NCI-H1436 (cell line): Measurements from ENCODE around the gene JAKMIP2.
"Not testable (repeated sequence)": the region's sequence is repeated elsewhere in the genome, so short reads cannot be mapped to it uniquely, and the experiment has no call there.

Source experiments
- DNase-seq: peaks from one replicate; lab custom pipeline; 2025; lab: John Stamatoyannopoulos, UW

The JAKMIP2 gene

GRCh38 chr5:147782110-147783028 lies at the start of gene JAKMIP2:
TSS of gene JAKMIP2 (minus strand) at chr5:147782728. CDS start at chr5:147671806, 110,922 bp downstream.
- peak; percentile 98 for DNase-seq

- no peak for DNase-seq
These were observed 48.9 kb upstream of the JAKMIP2 start, which contains the start of gene SPINK1 for GRCh38 chr5:147831465-147831864. TSS of gene SPINK1 (minus strand) at chr5:147831671. CDS start at chr5:147831577, 94 bp downstream.

GRCh38 chr5:147830035-147830434 lies 47.5 kb upstream of the JAKMIP2 start:
- DNase-seq: no peak

GRCh38 chr5:147827017-147827416 lies 44.5 kb upstream of the JAKMIP2 start:
- DNase-seq: not testable (repeated sequence)

- DNase-seq: no peak
These were observed 43.8 kb upstream of the JAKMIP2 start for GRCh38 chr5:147826361-147826760.

DNA sequence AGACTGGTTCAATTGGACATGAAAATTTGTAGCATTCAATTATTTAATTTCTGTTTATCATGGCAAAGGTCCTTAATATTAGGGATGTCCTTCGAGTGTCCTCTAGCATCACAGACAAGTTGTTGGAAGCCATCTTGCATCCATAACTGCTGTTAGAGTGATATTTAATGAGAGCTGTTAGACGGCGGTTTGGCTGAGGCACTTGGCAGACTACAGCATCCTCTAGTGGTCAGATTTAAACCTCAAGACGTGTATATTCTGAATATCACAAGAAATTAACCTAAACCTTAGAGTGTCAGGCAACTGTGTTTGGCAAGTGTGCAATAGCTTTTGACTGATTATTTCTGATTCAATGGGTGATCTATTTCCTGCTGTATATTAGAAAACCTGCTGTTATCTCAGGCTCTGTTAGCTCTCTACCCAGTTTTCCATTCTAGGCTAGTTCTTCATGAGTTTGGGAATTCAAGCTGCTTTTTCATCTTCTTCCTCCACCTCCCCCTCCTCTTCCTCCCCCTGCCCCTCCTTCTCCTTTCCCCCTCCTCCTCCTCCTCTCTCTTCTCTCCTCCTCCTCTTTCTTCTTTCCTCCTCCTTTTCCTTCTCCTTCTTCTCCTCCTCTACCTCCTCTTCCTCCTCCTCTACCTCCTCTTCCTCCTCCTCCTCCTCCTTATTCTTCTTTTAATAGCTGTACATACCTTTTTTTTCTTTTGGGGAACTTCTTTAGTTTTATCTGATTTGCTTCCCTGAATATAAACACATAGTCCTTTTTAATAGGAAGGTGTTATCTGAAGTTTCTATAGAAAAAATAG lies 40.4 kb upstream of the JAKMIP2 start:
- DNase-seq: peak; percentile 83

GRCh38 chr5:147822222-147822621 lies 39.7 kb upstream of the JAKMIP2 start:
- not testable (repeated sequence) for DNase-seq

GRCh38 chr5:147821766-147822165 lies 39.2 kb upstream of the JAKMIP2 start:
- no peak for DNase-seq

GRCh38 chr5:147819261-147819770 lies 36.8 kb upstream of the JAKMIP2 start:
- no peak for DNase-seq

DNA sequence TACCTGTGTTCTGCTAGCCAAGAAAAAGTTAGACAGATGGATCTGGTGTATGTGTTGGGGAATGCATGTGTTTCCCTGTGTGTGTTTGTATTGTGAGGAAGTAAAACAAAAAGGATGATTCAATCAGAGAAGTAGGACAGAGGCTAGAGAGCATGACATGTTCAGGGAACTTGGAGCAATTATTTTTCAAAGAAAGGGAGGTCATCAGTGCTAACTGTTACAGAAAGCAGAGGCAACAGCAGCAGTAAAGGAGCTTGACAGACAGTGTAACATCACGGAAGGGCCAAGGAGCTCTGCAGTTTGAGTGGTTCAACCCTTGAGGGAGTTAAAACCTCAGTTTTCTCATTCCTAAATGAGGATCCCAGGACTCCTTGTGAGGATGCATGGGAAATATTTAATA lies 35.8 kb upstream of the JAKMIP2 start:
- DNase-seq: no peak

DNA sequence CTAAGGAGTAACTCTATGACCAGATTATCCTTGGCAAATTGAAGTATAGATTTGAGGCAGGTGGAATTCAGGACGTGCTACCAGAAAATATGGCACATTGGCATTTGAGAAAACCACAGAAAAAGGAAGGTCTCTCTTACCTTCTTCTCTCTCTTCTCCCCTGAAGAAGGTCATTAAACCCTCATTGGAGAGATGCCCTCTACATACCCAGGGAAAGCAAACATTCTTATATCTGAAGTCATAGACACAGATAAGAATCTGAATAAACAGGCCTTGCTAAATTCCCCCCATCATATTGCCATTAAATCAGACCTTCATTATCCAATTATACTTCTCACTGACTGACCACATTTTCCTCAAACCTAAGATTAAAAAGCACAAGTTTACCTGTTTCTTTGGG lies 31.2 kb upstream of the JAKMIP2 start:
- no peak for DNase-seq

DNA sequence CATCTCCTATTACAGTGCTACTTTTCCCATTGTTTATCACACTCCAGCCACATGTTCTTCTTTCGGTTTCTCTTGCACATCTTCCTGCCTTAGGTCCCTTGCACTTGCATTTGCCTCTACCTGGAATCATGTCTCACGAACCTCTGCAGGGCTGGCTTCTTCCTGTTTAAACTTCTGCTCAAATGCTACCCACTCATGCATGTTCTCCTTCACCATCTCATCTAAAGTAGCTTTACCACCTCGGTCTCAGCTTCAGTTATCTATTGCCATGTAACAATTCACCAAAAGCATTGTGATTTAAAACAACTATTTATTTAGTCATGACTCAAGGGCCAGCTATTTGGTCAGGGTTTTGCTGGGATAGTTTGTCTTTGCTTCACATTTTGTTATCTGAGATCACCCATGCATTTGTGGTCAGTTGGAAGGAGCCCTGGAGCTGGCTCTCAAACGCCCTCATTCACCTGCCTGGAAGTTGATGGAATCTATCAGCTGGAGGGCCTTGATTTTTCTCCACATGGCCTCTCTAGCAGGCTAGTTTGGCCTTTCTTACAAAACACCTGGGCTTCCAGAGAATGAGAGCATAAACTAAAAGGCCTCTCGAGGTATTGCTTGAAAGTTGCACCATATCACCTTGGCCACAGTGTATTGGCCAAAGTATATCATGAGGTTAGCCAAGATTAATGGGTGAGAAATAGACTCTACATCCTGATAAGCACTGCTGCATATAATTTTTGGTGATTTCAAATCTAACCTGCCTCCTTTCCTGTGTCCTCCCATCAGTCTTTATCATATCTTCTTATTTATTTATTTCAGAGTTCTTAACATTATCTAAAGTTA lies 27.5 kb upstream of the JAKMIP2 start:
- DNase-seq: no peak

DNA sequence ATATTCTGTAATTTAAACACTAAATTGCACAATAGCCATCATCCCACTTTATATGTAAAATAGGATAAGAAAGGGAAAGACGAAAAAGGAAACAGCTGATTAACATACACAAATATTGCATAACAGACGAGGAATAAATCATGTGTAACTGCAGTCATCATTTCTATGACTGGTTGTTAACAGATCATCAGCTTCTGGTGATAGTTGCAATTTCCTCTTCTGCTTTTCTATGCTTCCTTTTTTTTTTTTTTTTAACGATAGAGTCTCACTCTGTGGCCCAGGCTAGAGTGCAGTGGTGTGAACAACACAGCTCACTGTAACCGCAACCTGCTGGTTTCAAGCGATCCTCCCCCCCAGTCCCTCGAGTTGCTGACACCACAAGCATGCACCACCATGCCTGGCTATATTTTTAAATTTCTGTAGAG lies 22.5 kb upstream of the JAKMIP2 start:
- peak; percentile 39 for DNase-seq

GRCh38 chr5:147804334-147804733 lies 21.8 kb upstream of the JAKMIP2 start:
- DNase-seq: no peak

DNA sequence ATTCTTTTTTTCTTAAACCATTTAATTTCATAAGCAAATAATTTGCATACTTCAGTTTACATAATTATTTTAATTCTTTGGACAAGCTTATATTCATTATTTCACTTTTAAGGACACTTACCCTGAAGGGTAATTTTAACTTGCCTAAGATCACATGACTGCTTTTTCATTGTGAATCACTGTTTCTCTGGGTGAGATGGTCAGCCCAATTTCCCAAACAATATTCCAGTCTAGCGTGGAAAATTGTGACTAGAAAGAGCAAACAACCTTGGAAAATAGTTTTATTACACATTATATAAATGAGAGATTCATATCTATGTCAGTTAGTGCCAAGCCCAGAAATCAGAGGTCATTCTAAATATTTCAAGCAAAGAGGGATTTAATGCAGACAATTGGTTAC lies 21.4 kb upstream of the JAKMIP2 start:
- no peak for DNase-seq

DNA sequence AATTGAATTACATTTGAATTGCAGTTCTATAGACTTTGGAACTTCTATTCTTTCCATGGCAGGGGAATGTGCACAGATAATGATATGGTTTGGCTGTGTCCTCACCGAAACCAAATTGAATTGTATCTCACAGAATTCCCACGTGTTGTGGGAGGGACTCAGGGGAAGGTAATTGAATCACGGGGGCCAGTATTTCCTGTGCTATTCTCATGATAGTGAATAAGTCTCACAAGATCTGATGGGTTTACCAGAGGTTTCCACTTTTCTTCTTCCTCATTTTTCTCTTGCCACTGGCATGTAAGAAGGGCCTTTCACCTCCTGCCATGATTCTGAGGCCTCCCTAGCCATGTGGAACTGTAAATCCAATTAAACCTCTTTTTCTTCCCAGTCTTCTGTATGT lies 20.6 kb upstream of the JAKMIP2 start:
- DNase-seq: not testable (repeated sequence)

DNA sequence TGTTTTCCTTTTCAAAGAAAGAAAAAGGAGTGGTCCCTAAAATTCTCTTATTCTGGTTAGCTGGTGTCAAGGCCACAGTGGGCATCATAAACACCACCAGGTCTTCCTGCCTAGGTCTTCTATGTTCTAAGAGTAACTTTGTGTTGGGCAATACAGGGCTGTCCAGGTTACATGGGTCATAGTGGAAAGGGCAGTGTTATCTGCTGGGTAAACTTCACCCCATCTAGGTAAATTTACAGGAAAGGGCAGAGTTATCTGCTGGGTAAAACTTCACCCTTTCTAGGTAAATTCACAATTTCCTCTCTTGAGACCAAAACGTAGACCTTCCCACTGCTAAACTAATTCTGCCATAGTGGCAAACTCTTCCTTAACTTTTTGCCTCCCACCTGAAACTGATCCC lies 18.9 kb upstream of the JAKMIP2 start:
- DNase-seq: no peak

DNA sequence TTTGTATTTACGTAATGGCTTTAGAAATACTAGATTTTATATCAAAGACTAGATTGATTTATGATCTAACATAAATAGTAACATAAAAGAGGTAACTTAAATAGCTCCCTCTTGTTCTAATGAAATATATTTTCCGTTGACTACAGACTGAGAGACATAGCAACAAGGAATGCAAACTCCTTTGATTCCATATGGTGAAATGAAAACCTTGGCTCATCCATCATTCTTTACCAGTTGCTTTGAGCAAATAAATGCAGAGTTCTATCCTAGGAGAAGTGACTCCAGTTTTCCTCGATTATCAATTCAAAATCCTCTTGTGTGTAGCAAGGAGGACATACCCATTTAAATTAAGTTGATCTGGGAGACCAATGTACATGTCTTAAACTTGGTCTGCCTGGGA lies 18.0 kb upstream of the JAKMIP2 start:
- DNase-seq: no peak

GRCh38 chr5:147796556-147797308 lies 14.2 kb upstream of the JAKMIP2 start:
- no peak for DNase-seq

DNA sequence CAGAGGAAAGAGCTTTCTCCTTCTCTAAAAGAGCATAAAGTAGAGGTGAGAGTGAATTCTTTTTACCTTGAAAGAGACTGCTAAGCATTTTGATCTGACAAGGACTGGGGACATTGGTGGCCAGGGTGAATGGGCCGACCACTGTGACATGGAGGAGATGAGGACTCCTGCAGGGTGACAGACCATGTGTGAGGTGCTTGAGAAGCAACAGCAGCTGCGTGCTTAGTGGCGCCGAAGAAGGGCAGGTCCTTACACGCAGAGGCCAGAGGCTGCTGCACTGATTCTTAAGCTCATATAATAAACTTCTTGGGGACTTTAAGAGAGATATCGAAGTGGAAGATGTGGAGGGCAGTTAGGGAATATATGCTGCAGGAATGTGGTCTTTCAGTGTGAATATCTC lies 8.7 kb upstream of the JAKMIP2 start:
- DNase-seq: no peak

DNA sequence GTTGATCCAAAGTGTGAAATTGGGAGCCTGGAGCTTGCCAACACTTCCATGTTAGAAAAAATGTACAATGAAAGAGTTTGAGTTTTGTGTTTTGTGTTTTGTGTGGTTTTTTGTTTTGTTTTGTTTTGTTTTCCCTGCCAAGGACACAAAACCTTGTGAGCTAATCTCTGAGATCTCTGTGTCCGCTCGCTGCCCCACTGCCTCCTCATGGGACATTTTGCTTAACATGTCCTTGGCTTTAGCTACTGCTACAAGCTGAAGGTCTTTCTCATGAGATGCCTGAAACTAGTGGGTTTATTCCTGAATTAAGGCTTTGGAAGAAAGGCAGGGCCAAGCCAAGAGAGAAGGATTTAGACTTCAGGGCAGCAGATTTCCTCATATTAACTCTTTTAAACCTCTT lies 7.3 kb upstream of the JAKMIP2 start:
- no peak for DNase-seq
